Measurements from ENCODE around the gene BCL2L15.

DNA sequence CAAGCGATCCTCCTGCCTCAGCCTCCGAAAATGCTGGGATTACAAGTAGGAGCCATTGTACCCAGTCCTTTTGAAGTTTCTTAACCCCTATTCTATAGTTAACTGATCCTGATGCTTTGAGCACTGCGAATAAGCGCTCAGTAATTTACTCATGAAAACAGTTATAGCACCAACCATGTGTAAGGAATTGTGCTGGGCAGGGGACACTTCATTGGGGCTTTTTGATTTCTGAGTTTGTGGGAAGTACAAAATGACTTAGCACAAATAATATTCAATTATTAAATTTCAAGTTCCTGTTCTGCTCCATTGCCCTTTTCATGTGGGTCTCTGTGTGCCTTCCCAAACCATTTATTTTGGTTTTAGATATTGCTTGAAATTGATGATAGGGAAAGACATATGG lies 35.6 kb upstream of the BCL2L15 start:
- TF ChIP-seq, protein P1, sequence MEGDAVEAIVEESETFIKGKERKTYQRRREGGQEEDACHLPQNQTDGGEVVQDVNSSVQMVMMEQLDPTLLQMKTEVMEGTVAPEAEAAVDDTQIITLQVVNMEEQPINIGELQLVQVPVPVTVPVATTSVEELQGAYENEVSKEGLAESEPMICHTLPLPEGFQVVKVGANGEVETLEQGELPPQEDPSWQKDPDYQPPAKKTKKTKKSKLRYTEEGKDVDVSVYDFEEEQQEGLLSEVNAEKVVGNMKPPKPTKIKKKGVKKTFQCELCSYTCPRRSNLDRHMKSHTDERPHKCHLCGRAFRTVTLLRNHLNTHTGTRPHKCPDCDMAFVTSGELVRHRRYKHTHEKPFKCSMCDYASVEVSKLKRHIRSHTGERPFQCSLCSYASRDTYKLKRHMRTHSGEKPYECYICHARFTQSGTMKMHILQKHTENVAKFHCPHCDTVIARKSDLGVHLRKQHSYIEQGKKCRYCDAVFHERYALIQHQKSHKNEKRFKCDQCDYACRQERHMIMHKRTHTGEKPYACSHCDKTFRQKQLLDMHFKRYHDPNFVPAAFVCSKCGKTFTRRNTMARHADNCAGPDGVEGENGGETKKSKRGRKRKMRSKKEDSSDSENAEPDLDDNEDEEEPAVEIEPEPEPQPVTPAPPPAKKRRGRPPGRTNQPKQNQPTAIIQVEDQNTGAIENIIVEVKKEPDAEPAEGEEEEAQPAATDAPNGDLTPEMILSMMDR (optimal IDR thresholded peaks at IDR 0.05 in 1 of 3, IDR thresholded peaks at IDR 0.05 in 1 of 3, conservative IDR thresholded peaks at IDR 0.05 in 1 of 3; ENCODE audit: extremely low read depth in 1 of 3, insufficient read depth in 2 of 3, low read length in 3 of 3): no peak
- no peak for TF ChIP-seq EZH2 (IDR thresholded peaks at IDR 0.05; ENCODE audit: low read length)
